Measurements from ENCODE around the gene FAM161A. TPM values are rescaled to one million over a fixed set of nuclear protein-coding genes. Genes with fewer than 3 reads are reported as not detected.
"Not testable (repeated sequence)": the region's sequence is repeated elsewhere in the genome, so short reads cannot be mapped to it uniquely, and the experiment has no call there.

Gene FAM161A
- total and polyA plus RNA-seq, 2 donors (not counting 1 experiment from before 2014, with no cell fraction given), result 0.76 to 6.8 TPM

- Histone ChIP-seq H3K4me2 (replicated peaks; ENCODE audit: low read depth, low read length, poor library complexity, severe bottlenecking) (peak overlapping the region; percentile 91), H4K20me1 (ENCODE audit: control insufficient read depth, insufficient read depth, low read length, poor library complexity, severe bottlenecking) (no peaks in the 10 kb centered on the region), H3K27me3 (replicated peaks in 1 of 4; ENCODE audit: control extremely low read depth in 1 of 4, control insufficient read depth in 3 of 4, insufficient read depth in 4 of 4, low read length in 3 of 4) (no peaks in the 10 kb centered on the region), H3K4me1 (ENCODE audit: control insufficient read depth in 2 of 2, insufficient read depth in 2 of 2, low read length in 2 of 2) (peaks cover 11 to 16% of the 10 kb centered on the region in 2 donors), H3K9me3 (ENCODE audit: control extremely low read depth in 1 of 3, control insufficient read depth in 2 of 3, insufficient read depth in 1 of 3, low read length in 2 of 3) (no peaks in the 10 kb centered on the region), H3K36me3 (replicated peaks in 1 of 2; ENCODE audit: control extremely low read depth in 1 of 2, control insufficient read depth in 1 of 2, extremely low read depth in 1 of 2, insufficient read depth in 2 of 2, low read length in 1 of 2) (no peaks in the 10 kb centered on the region), H3K9ac (ENCODE audit: low read length) (peak overlapping the region; percentile 84), H3K79me2 (ENCODE audit: control insufficient read depth, insufficient read depth, low read length) (no peaks in the 10 kb centered on the region), H3K4me3 (ENCODE audit: control extremely low read depth in 1 of 5, extremely low read depth in 1 of 5, insufficient read depth in 1 of 5, low read depth in 2 of 5, low read length in 4 of 5) (peak overlapping the region; percentile 92 to 99 (median 98)), H2AFZ (ENCODE audit: insufficient read depth, low read depth, low read length, poor library complexity, severe bottlenecking) (peak overlapping the region; percentile 99), H3K27ac (ENCODE audit: low read length in 2 of 2) (peak overlapping the region; percentile 56 to 68)
- ChIA-PET POLR2A (interaction anchor here (0.6 to 1.5 kb wide), 6 partner anchors 36 to 381 kb away, joined by 3 to 7 read pairs (median 5); partner anchors contain the start of genes COMMD1 and XPO1), CTCF (interaction anchor here (0.9 kb wide), 1 partner anchor 158 kb away, joined by 4 read pairs; no protein-coding TSS in a partner anchor)
- 31% methylated on average over 23 of the region's 26 CpGs for WGBS (ENCODE audit: insufficient coverage)
- intact Hi-C loops (cut with micrococcal nuclease), result loop anchor here (5.0 kb wide), 3 partner anchors 54 to 1096 kb away; partner anchors contain the start of genes COMMD1 and PAPOLG
- TF ChIP-seq CTCF (IDR thresholded peaks at IDR 0.05) (no peak), EZH2 (IDR thresholded peaks at IDR 0.05; ENCODE audit: borderline replicate concordance, insufficient read depth, low read depth, low read length, poor library complexity, severe bottlenecking) (no peak)
- H3K4me1 Mint-ChIP-seq, result peaks cover 23% of the 10 kb centered on the region
- ATAC-seq (ENCODE audit: low read depth) (peak; percentile 57), DNase-seq (no peak)
- H3K4me3 Mint-ChIP-seq, result peak overlapping the region; percentile 94
- H3K27me3 Mint-ChIP-seq, result no peaks in the 10 kb centered on the region
- peak overlapping the region; percentile 92 for H3K27ac Mint-ChIP-seq
- H3K9me3 Mint-ChIP-seq (ENCODE audit: insufficient read depth), result no peaks in the 10 kb centered on the region
These were observed 594 bp downstream of the FAM161A start for GRCh38 chr2:61853086-61853846.

GRCh38 chr2:61851270-61851669 lies 2.6 kb downstream of the FAM161A start:
- H3K9ac ChIP-seq (ENCODE audit: low read length); H3K79me2 ChIP-seq (ENCODE audit: control insufficient read depth, insufficient read depth, low read length); H3K4me2 ChIP-seq (replicated peaks; ENCODE audit: low read depth, low read length, poor library complexity, severe bottlenecking); H3K9me3 ChIP-seq (ENCODE audit: control extremely low read depth in 1 of 3, control insufficient read depth in 2 of 3, insufficient read depth in 1 of 3, low read length in 2 of 3); H3K4me3 ChIP-seq (ENCODE audit: control extremely low read depth in 1 of 5, extremely low read depth in 1 of 5, insufficient read depth in 1 of 5, low read depth in 2 of 5, low read length in 4 of 5); H2AFZ ChIP-seq (ENCODE audit: insufficient read depth, low read depth, low read length, poor library complexity, severe bottlenecking); POLR2A ChIA-PET; H3K27ac Mint-ChIP-seq; H4K20me1 ChIP-seq (ENCODE audit: control insufficient read depth, insufficient read depth, low read length, poor library complexity, severe bottlenecking); H3K27me3 Mint-ChIP-seq; H3K27ac ChIP-seq (ENCODE audit: low read length in 2 of 2); H3K4me3 Mint-ChIP-seq; ATAC-seq (ENCODE audit: low read depth); H3K9me3 Mint-ChIP-seq (ENCODE audit: insufficient read depth); H3K36me3 ChIP-seq (replicated peaks in 1 of 2; ENCODE audit: control extremely low read depth in 1 of 2, control insufficient read depth in 1 of 2, extremely low read depth in 1 of 2, insufficient read depth in 2 of 2, low read length in 1 of 2); DNase-seq; H3K27me3 ChIP-seq (replicated peaks in 1 of 4; ENCODE audit: control extremely low read depth in 1 of 4, control insufficient read depth in 3 of 4, insufficient read depth in 4 of 4, low read length in 3 of 4): not testable (repeated sequence)
- WGBS (ENCODE audit: insufficient coverage), result 99% methylated on average over 9 of the region's 10 CpGs
- peaks cover 11 to 16% of the 10 kb centered on the region in 2 donors for H3K4me1 ChIP-seq (ENCODE audit: control insufficient read depth in 2 of 2, insufficient read depth in 2 of 2, low read length in 2 of 2)
- CTCF ChIA-PET, result interaction anchor here (0.6 kb wide), 1 partner anchor 18 kb away, joined by 3 read pairs; no protein-coding TSS in a partner anchor
- intact Hi-C loops (cut with micrococcal nuclease), result loop anchor here (5.0 kb wide), 3 partner anchors 56 to 1094 kb away; partner anchors contain the start of genes COMMD1 and PAPOLG
- H3K4me1 Mint-ChIP-seq, result peaks cover 18% of the 10 kb centered on the region

All from B cell (primary cell).